ENCODE results near the gene CIPC. TPM values are rescaled to one million over a fixed set of nuclear protein-coding genes. Genes with fewer than 3 reads are reported as not detected.

CIPC gene
- total and polyA plus RNA-seq, 2 of the 13 experiments (the other 11 are each of a cell fraction or from before 2014, with no cell fraction given) = 7.6 to 13.9 TPM

DNA sequence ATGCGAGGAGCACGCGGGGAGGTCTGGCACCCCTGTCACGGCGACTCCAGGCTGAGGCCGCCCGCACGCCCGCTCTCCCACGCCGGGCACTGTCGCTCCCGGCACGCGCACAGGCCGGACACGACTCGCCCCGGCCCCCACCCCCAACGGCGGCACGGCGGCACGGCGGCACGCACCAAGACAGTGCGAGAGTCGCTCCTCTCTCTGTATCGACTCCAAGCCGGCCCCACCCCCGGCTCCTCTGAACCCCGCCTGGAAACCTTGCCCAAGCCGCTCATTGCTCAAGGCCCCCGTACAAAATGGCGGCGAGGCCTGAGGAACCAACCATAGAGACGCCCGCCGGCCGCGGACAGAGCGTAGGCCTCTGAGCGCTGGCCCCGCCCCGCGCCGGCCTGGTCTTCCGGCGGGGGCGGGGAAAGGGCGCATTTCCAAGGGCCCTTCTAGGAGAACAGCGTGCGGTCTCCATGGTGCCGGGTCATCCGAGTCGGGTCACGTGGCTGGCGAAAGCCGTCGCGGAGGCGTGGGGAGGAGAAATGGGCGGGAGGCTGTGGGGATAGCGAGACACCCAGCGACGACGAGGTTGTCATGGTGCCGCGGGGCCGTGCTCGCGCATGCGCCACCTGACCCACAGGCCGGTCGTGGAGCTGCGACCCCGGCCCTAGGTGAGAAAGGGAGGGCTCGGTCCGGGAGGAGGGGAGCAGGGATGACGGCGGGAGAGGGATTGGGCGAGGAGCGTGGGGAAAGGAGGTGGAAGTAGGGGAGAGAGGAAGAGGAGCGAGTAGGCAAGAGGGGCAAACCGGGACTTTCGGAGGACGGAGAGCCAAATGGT lies at the start of gene CIPC (continued):
- TF ChIP-seq, protein P1, sequence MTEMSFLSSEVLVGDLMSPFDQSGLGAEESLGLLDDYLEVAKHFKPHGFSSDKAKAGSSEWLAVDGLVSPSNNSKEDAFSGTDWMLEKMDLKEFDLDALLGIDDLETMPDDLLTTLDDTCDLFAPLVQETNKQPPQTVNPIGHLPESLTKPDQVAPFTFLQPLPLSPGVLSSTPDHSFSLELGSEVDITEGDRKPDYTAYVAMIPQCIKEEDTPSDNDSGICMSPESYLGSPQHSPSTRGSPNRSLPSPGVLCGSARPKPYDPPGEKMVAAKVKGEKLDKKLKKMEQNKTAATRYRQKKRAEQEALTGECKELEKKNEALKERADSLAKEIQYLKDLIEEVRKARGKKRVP (CRISPR knock-in tag; IDR thresholded peaks at IDR 0.05) = peak in 1 of 2 experiments; percentile 51; a peak in 2 of 4 replicates
- no peak for TF ChIP-seq CHD4 (IDR thresholded peaks at IDR 0.05; ENCODE audit: borderline replicate concordance, low read length)
- peak; percentile 58; the same call in 1 of the 2 replicates for TF ChIP-seq KDM5B (CRISPR knock-in tag; IDR thresholded peaks at IDR 0.05; ENCODE audit: borderline replicate concordance)
- TF ChIP-seq NFE2L1 (CRISPR knock-in tag; IDR thresholded peaks at IDR 0.05; ENCODE audit: borderline replicate concordance) = no peak
- no peak; the same call in 1 of the 2 replicates for TF ChIP-seq ZNF256 (CRISPR knock-in tag; conservative IDR thresholded peaks at IDR 0.05)
- peak; percentile 81 for TF ChIP-seq RFX3 (CRISPR knock-in tag; IDR thresholded peaks at IDR 0.05)
- TF ChIP-seq ZNF292 (CRISPR knock-in tag; IDR thresholded peaks at IDR 0.05; ENCODE audit: borderline replicate concordance, low read depth) = no peak
- TF ChIP-seq HNF4G (IDR thresholded peaks at IDR 0.05; ENCODE audit: borderline replicate concordance, low read depth, low read length) = no peak
- TF ChIP-seq HNF4G (CRISPR knock-in tag; IDR thresholded peaks at IDR 0.05; ENCODE audit: borderline replicate concordance, low read depth) = no peak; the same call in 1 of the 2 replicates
- no peak for TF ChIP-seq ZNF34 (CRISPR knock-in tag; IDR thresholded peaks at IDR 0.05; ENCODE audit: borderline replicate concordance)
- TF ChIP-seq NR2F6 (IDR thresholded peaks at IDR 0.05) = no peak
- peak; percentile 48; the same call in 1 of the 2 replicates for TF ChIP-seq NR2F6 (CRISPR knock-in tag; IDR thresholded peaks at IDR 0.05)
- TF ChIP-seq NFRKB (IDR thresholded peaks at IDR 0.05) = no peak
- no peak for TF ChIP-seq BRCA1 (CRISPR knock-in tag; IDR thresholded peaks at IDR 0.05)
- TF ChIP-seq, protein P2, sequence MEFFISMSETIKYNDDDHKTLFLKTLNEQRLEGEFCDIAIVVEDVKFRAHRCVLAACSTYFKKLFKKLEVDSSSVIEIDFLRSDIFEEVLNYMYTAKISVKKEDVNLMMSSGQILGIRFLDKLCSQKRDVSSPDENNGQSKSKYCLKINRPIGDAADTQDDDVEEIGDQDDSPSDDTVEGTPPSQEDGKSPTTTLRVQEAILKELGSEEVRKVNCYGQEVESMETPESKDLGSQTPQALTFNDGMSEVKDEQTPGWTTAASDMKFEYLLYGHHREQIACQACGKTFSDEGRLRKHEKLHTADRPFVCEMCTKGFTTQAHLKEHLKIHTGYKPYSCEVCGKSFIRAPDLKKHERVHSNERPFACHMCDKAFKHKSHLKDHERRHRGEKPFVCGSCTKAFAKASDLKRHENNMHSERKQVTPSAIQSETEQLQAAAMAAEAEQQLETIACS (CRISPR knock-in tag; IDR thresholded peaks at IDR 0.05) = 0 out of 2 replicates have a peak, but pooled peaks have one; percentile 4
- TF ChIP-seq, protein P3, sequence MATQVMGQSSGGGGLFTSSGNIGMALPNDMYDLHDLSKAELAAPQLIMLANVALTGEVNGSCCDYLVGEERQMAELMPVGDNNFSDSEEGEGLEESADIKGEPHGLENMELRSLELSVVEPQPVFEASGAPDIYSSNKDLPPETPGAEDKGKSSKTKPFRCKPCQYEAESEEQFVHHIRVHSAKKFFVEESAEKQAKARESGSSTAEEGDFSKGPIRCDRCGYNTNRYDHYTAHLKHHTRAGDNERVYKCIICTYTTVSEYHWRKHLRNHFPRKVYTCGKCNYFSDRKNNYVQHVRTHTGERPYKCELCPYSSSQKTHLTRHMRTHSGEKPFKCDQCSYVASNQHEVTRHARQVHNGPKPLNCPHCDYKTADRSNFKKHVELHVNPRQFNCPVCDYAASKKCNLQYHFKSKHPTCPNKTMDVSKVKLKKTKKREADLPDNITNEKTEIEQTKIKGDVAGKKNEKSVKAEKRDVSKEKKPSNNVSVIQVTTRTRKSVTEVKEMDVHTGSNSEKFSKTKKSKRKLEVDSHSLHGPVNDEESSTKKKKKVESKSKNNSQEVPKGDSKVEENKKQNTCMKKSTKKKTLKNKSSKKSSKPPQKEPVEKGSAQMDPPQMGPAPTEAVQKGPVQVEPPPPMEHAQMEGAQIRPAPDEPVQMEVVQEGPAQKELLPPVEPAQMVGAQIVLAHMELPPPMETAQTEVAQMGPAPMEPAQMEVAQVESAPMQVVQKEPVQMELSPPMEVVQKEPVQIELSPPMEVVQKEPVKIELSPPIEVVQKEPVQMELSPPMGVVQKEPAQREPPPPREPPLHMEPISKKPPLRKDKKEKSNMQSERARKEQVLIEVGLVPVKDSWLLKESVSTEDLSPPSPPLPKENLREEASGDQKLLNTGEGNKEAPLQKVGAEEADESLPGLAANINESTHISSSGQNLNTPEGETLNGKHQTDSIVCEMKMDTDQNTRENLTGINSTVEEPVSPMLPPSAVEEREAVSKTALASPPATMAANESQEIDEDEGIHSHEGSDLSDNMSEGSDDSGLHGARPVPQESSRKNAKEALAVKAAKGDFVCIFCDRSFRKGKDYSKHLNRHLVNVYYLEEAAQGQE (IDR thresholded peaks at IDR 0.05; ENCODE audit: borderline replicate concordance in 1 of 2, low read depth in 1 of 2, low read length in 2 of 2) = no peak
- TF ChIP-seq KLF9 (CRISPR knock-in tag; IDR thresholded peaks at IDR 0.05; ENCODE audit: low read depth) = no peak
- TF ChIP-seq, protein P4, sequence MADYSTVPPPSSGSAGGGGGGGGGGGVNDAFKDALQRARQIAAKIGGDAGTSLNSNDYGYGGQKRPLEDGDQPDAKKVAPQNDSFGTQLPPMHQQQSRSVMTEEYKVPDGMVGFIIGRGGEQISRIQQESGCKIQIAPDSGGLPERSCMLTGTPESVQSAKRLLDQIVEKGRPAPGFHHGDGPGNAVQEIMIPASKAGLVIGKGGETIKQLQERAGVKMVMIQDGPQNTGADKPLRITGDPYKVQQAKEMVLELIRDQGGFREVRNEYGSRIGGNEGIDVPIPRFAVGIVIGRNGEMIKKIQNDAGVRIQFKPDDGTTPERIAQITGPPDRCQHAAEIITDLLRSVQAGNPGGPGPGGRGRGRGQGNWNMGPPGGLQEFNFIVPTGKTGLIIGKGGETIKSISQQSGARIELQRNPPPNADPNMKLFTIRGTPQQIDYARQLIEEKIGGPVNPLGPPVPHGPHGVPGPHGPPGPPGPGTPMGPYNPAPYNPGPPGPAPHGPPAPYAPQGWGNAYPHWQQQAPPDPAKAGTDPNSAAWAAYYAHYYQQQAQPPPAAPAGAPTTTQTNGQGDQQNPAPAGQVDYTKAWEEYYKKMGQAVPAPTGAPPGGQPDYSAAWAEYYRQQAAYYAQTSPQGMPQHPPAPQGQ (CRISPR knock-in tag; IDR thresholded peaks at IDR 0.05; ENCODE audit: borderline replicate concordance) = no peak
- TF ChIP-seq, protein P5, sequence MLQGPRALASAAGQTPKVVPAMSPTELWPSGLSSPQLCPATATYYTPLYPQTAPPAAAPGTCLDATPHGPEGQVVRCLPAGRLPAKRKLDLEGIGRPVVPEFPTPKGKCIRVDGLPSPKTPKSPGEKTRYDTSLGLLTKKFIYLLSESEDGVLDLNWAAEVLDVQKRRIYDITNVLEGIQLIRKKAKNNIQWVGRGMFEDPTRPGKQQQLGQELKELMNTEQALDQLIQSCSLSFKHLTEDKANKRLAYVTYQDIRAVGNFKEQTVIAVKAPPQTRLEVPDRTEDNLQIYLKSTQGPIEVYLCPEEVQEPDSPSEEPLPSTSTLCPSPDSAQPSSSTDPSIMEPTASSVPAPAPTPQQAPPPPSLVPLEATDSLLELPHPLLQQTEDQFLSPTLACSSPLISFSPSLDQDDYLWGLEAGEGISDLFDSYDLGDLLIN (CRISPR knock-in tag; IDR thresholded peaks at IDR 0.05; ENCODE audit: borderline replicate concordance) = no peak
- TF ChIP-seq ATRX (CRISPR knock-in tag; IDR thresholded peaks at IDR 0.05; ENCODE audit: borderline replicate concordance) = no peak
